HG03565 (cell line): ENCODE data around the gene ZRANB2.

Source experiments
- ATAC-seq: cut with Tn5 transposase; IDR thresholded peaks from one replicate; pipeline ENCODE4 v1.9.1; 2021; ENCODE audit warnings: mild to moderate bottlenecking, moderate library complexity; ENCODE audit not compliant: unreplicated experiment

Gene ZRANB2

GRCh38 chr1:71030026-71030425 lies 50.8 kb downstream of the ZRANB2 start:
- no peak for ATAC-seq

GRCh38 chr1:71028981-71029380 lies 51.9 kb downstream of the ZRANB2 start:
- ATAC-seq, result no peak

GRCh38 chr1:71027991-71028390 lies 52.8 kb downstream of the ZRANB2 start:
- no peak for ATAC-seq

GRCh38 chr1:71026093-71026492 lies 54.7 kb downstream of the ZRANB2 start:
- no peak for ATAC-seq

- no peak for ATAC-seq
Observed at GRCh38 chr1:71023515-71023914, 57.3 kb downstream of the ZRANB2 start.

GRCh38 chr1:71019233-71019969 lies 61.4 kb downstream of the ZRANB2 start:
- no peak for ATAC-seq

GRCh38 chr1:71018791-71019190 lies 62.0 kb downstream of the ZRANB2 start:
- no peak for ATAC-seq

- no peak for ATAC-seq
Observed at GRCh38 chr1:71015745-71016144, 65.1 kb downstream of the ZRANB2 start.

GRCh38 chr1:71014178-71014579 lies 66.7 kb downstream of the ZRANB2 start:
- no peak for ATAC-seq
